SK-MEL-5 (cell line): Measurements from ENCODE around the gene MAPK1. TPM values are rescaled to one million over a fixed set of nuclear protein-coding genes. Genes with fewer than 3 reads are reported as not detected.
"Not testable (repeated sequence)": the region's sequence is repeated elsewhere in the genome, so short reads cannot be mapped to it uniquely, and the experiment has no call there.

Experiments
- DNase-seq: peaks from one replicate; pipeline ENCODE4 v3.0.0-alpha.2; 2016; ENCODE audit warnings: low read depth, low spot score
- in situ Hi-C: cut with HindIII; loops from 2 replicates; pipeline ENCODE4 v1.10.0; 2016; ENCODE audit warnings: low sequenced_read_pairs, high pct_unique_total_duplicates, low pct_unique_long_range_greater_than_20kb
- total RNA-seq: library from RNA; depleted of rRNA; stranded (reverse); fragments of >200 nt; shearing (Covaris generic); gene quantifications from 2 replicates; pipeline ENCODE4 v1.2.3, GENCODE V29; 2014

MAPK1 gene
- total RNA-seq, 1 experiment from 2014 or later: 84.3 TPM

DNA sequence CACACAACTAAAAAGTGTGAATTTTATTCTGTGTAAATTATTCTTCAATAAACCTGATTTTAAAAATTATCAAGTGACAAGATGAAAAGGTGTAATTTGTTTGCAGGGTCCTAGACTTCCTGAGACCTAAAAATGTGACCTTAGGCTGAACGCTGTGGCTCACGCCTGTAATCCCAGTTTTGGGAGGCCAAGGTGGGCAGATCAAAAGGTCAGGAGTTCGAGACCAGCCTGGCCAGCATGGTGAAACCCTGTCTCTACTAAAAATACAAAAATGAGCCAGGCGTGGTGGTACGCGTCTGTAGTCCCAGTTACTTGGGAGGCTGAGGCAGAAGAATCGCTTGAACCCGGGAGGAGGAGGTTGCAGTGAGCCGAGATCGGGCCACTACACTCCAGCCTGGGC is 79.9 kb downstream of the MAPK1 start:
- in situ Hi-C loops: not testable (repeated sequence)

GRCh38 chr22:21780259-21780658 is 87.2 kb downstream of the MAPK1 start:
- in situ Hi-C loops: no loop called here
- DNase-seq: no peak

More for the DNA sequence above, 79.9 kb downstream of the MAPK1 start:
- DNase-seq: not testable (repeated sequence)

DNA sequence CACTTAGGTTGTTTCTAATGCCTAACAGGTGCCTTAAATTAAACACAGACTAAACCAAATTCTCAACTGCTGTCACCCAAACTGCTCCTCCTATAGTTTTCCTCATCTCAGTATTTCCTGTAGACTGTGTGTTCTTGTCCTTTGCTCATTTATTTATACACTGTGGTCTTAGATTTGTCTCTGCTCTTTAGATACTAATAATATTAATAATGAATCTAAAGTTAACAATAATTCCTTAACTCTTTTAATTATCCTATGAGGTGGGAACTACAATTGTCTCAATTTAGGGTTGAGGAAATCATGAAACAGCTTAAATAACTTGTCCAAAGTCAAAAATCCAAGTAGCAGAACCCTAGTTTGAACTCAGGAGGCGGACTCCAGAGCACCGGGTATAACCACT is 88.0 kb downstream of the MAPK1 start:
- no peak for DNase-seq

DNA sequence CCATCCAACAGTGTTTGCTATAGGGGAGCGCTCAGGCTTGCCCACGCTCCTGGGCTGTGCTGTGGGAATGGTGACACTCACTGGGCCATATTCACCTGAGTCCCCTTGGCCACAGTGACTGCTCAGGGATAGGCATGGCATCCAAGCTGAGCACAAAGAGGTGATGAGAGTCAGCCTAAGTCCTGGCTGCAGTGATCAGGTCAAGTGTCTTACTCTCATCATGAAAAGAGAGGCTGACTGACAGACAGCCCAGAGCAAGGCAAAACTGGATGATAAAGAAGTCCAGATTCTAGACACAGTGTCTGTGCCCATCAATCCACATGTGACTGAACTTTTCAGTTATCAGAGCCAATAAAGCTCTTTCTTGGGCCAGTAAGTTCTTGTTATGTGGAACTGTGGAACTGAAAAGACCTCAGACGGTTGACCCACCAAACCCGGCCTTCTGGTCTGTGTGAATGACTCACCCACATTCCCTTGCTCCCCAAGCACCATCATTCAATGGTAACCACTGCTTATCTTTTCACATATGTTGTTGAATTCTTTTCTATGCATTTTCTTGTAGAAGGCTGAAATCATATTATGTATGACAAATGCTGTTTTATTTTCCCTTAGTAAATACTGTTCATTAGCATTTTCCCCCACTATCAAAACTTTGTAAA is 88.6 kb downstream of the MAPK1 start:
- in situ Hi-C loops: no loop called here
- no peak for DNase-seq

More for the DNA sequence above, 88.0 kb downstream of the MAPK1 start:
- in situ Hi-C loops: no loop called here

GRCh38 chr22:21771631-21771976 is 95.8 kb downstream of the MAPK1 start:
- in situ Hi-C loops: no loop called here
- no peak for DNase-seq

- in situ Hi-C loops: no loop called here
Observed at GRCh38 chr22:21768435-21768834, 99.0 kb downstream of the MAPK1 start.

DNA sequence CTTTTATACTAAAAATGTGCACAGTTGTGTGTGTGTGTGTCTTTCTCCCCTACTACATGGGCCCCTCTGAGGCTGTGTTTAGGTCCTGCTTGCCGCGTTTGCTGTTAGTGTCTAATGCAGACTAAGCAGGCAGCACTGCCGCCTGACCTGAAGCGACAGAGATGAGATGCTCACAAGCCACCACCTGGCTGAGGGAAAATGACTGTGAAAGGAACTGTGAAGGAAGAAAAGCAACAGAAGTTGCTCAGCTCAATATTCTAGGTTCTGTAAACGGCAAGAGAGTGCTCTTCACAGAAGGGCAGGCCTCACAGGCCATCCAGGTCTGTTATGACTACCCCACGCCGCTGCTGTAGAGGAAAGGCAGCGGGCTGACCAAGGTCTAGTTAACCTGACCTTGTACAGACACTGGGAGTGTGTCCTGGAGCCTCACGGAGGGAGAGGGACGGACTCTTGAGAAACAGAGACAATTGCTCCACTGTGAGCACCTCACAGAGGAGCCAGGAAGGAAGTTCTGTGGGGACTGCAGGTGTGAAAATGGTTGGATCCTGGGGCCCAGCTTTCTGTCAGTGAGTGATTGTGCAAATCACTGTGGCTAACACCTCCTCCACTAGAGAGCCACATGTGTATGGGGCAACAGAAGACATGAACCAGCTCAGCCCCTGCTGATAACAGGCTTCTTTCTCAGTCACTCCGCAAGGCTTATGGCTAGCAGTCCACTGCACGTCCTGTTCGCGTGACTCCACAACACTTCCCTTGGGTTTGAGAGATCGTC is 100.6 kb downstream of the MAPK1 start:
- in situ Hi-C loops: no loop called here
- DNase-seq: no peak

More at GRCh38 chr22:21768435-21768834, 99.0 kb downstream of the MAPK1 start:
- no peak for DNase-seq

GRCh38 chr22:21765909-21766529 is 101.4 kb downstream of the MAPK1 start:
- in situ Hi-C loops: no loop called here

GRCh38 chr22:21764038-21764804 is 103.2 kb downstream of the MAPK1 start:
- no peak for DNase-seq
- in situ Hi-C loops: no loop called here

More at GRCh38 chr22:21765909-21766529, 101.4 kb downstream of the MAPK1 start:
- DNase-seq: no peak

DNA sequence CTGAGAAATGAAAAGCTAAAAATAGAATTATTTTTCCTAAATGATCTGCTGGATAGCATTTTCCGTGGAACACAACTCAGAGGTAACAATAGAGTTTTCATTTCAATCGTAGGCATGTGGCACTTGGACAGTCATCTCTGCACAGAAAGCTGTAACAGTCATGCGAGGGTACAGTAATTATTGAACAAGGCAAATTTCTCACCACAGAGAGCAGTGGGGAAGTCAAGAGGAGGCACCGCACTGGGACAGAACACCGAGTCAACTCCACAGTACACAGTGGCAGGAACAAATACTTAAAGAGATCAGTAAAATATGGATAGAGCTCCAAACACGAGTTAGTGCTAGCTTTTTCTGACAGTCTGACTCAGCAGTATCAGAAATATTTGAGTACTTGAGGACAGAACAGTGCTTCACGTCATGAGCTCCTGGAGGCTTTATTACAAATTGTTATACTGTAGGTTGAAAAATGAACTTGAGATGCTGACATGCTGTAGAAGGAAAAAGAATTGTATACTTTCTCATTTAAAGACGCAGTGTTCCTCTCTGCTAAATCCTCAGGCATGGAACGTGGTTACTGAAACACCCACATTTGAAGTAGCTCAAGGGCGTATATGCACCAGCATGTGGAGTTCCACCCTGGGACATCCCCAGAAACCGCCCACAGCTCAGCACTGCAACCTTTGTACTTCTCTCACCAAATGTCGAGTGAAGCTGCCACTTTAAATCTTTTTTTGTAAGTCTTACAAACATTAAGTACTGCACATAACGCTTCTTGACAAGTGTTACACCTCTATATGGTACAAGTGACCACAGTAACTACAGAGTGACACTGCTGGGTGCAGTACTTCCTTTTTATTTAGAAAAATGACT is 104.5 kb downstream of the MAPK1 start:
- in situ Hi-C loops: no loop called here
- DNase-seq: no peak

- no peak for DNase-seq
- in situ Hi-C loops: no loop called here
Observed at GRCh38 chr22:21761994-21762680, 105.3 kb downstream of the MAPK1 start.

GRCh38 chr22:21761086-21761485 is 106.4 kb downstream of the MAPK1 start:
- DNase-seq: no peak
- in situ Hi-C loops: no loop called here

DNA sequence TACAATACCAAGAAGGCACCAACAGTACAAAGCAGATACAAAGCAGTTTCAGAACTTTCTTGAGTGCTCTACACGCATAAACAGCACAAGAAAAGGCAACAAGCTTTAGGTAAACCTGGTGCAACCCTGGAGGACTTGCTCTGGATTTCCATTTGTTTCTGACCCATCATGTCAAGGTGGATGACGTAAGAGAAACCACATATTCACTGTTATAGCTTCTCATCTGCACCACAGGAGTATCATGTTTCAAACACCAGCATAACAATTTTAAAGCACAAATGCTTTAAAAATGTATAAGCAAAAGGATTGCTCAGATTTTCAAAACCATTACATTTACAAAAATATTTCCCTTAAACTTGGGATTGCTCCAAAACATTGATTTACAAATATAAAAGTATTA is 106.8 kb downstream of the MAPK1 start:
- in situ Hi-C loops: no loop called here
- DNase-seq: no peak

GRCh38 chr22:21759646-21760376 is 107.6 kb downstream of the MAPK1 start:
- DNase-seq: no peak
- in situ Hi-C loops: no loop called here

DNA sequence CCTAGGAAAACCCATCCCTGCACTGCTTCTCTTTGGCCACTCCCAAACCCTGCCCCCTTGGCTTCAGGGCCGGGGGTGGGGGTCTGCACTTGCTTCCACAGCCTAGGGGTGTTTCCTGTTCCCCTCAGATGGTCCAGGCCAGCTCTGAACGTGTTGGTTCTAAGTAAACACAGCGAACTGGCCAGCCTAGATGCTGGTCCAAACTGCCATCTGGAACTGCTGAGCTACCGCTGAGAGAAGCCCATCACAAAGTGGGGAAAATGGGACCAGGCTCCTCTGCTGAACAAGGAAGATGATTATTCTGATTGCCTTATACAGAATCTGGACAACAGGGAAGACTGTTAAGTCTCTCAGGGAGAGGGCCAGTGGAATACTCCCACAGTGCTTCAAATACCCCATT is 108.4 kb downstream of the MAPK1 start:
- no peak for DNase-seq
- in situ Hi-C loops: no loop called here
